ENCODE results near the gene MARCO.

DNA sequence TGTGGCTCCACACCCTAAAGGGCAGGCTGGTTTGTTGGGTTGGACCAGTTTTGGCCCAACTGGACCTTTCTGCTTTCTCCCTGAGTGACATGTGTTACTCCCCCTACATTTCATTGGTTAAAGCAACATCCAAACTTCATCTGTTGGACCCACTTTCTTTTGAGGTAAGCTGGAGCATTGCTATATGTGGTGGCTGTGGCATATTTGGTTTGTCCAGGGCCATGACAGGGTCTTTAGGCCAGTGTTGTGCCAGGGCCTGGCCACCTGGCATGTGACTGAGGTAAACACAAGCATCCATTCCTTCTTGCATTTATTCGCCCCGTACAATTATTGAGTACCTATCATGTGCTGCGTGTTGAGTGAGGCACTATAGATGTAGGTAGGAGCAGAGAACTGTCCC is 36.8 kb upstream of the MARCO start:
- TF ChIP-seq, protein P1, sequence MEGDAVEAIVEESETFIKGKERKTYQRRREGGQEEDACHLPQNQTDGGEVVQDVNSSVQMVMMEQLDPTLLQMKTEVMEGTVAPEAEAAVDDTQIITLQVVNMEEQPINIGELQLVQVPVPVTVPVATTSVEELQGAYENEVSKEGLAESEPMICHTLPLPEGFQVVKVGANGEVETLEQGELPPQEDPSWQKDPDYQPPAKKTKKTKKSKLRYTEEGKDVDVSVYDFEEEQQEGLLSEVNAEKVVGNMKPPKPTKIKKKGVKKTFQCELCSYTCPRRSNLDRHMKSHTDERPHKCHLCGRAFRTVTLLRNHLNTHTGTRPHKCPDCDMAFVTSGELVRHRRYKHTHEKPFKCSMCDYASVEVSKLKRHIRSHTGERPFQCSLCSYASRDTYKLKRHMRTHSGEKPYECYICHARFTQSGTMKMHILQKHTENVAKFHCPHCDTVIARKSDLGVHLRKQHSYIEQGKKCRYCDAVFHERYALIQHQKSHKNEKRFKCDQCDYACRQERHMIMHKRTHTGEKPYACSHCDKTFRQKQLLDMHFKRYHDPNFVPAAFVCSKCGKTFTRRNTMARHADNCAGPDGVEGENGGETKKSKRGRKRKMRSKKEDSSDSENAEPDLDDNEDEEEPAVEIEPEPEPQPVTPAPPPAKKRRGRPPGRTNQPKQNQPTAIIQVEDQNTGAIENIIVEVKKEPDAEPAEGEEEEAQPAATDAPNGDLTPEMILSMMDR (IDR thresholded peaks at IDR 0.05), result no peak
- no peak for TF ChIP-seq POLR2A (IDR thresholded peaks at IDR 0.05)
